Spinal cord (tissue), 10 donors: ENCODE measurements around the gene C12orf43. TPM values are rescaled to one million over a fixed set of nuclear protein-coding genes. Genes with fewer than 3 reads are reported as not detected.

Source experiments
- DNase-seq, 6 donors: peaks; one replicate each; pipeline versions ENCODE4 v3.0.0 to v3.0.0-alpha.2; 2013 to 2015; ENCODE audit warnings: low spot score in 6 of 6, low read depth in 4 of 6
- H3K27ac ChIP-seq: one replicate; pipeline ENCODE4 v1.5.1; 2013; ENCODE audit warnings: low read depth, low read length, control low read depth
- H3K27me3 ChIP-seq: one replicate; pipeline ENCODE4 v1.6.1; 2013; ENCODE audit warnings: low read length; ENCODE audit not compliant: control insufficient read depth, insufficient read depth
- H3K36me3 ChIP-seq: one replicate; pipeline ENCODE4 v1.6.1; 2013; ENCODE audit warnings: low read length; ENCODE audit not compliant: control insufficient read depth, insufficient read depth
- H3K4me1 ChIP-seq: one replicate; pipeline ENCODE4 v1.6.1; 2013; ENCODE audit warnings: low read length; ENCODE audit not compliant: control insufficient read depth, insufficient read depth
- H3K4me3 ChIP-seq: one replicate; pipeline ENCODE4 v1.5.1; 2013; ENCODE audit warnings: low read depth, low read length, control low read depth
- H3K9me3 ChIP-seq: one replicate; pipeline ENCODE4 v1.6.1; 2013; ENCODE audit warnings: low read length; ENCODE audit not compliant: control insufficient read depth, insufficient read depth
- WGBS: methylation state at CpG from one replicate; pipeline ENCODE4 v1.1.5; 2013; ENCODE audit warnings: missing lambda C conversion rate; ENCODE audit not compliant: insufficient coverage; 5-methylcytosine and 5-hydroxymethylcytosine counted together
- polyA plus RNA-seq, 2 donors: library from polyadenylated mRNA; unstranded; fragments of 120-200 nt; gene quantifications; one replicate each; pipeline ENCODE4 v1.2.1, GENCODE V29; 2013; ENCODE audit not compliant: insufficient read length in 2 of 2
- total RNA-seq, 2 donors: library from RNA; depleted of rRNA in 1 of 2; stranded (reverse); fragments of 120-200 nt in 1 of 2; fragments of >200 nt in 1 of 2; gene quantifications; one replicate each; pipeline versions ENCODE4 v1.2.3 to v1.2.4, GENCODE V29; 2013 to 2014
- donor health status: healthy.

The C12orf43 gene
- total and polyA plus RNA-seq, 4 donors = 15.6 to 24.9 (median 22.5) TPM

- Histone ChIP-seq H3K36me3 (peaks cover 2% of the 10 kb centered on the region), H3K4me3 (no peak overlapping the region), H3K27me3 (peaks cover 2% of the 10 kb centered on the region), H3K27ac (no peak overlapping the region), H3K4me1 (peaks cover 3% of the 10 kb centered on the region), H3K9me3 (no peaks in the 10 kb centered on the region)
- 92% methylated on average over 9 of the region's 15 CpGs for WGBS
- no peak for DNase-seq
Observed at GRCh38 chr12:121017966-121018491, 1.7 kb upstream of the C12orf43 start.

GRCh38 chr12:121013715-121014114 is 2.6 kb downstream of the C12orf43 start:
- Histone ChIP-seq H3K9me3 (no peaks in the 10 kb centered on the region), H3K27me3 (no peaks in the 10 kb centered on the region), H3K36me3 (peaks cover 25% of the 10 kb centered on the region), H3K4me3 (no peak overlapping the region), H3K27ac (no peak overlapping the region), H3K4me1 (peaks cover 3% of the 10 kb centered on the region)
- WGBS = 100% methylated on average over 1 of the region's 3 CpGs
- DNase-seq = peak in 1 of 6 donors; percentile 9

GRCh38 chr12:121011820-121012219 is 4.5 kb downstream of the C12orf43 start:
- no peaks in the 10 kb centered on the region for H3K9me3 ChIP-seq
- peaks cover 32% of the 10 kb centered on the region for H3K36me3 ChIP-seq
- no peak overlapping the region for H3K27ac ChIP-seq
- peaks cover 3% of the 10 kb centered on the region for H3K4me1 ChIP-seq
- H3K27me3 ChIP-seq = no peaks in the 10 kb centered on the region
- DNase-seq = no peak
- no peak overlapping the region for H3K4me3 ChIP-seq
- WGBS = 94% methylated on average over 3 of the region's 6 CpGs

GRCh38 chr12:121010860-121011259 is 5.4 kb downstream of the C12orf43 start:
- Histone ChIP-seq H3K27me3 (no peaks in the 10 kb centered on the region), H3K36me3 (peaks cover 39% of the 10 kb centered on the region)
- WGBS = 90% methylated on average over 7 of the region's 8 CpGs

GRCh38 chr12:121009741-121010140 is 6.5 kb downstream of the C12orf43 start:
- H3K27me3 ChIP-seq = no peaks in the 10 kb centered on the region
- no peak overlapping the region for H3K27ac ChIP-seq
- DNase-seq = peak in 4 of 6 donors; percentile 12 to 71 (median 48)
- no peak overlapping the region for H3K4me3 ChIP-seq
- no peaks in the 10 kb centered on the region for H3K4me1 ChIP-seq
- 56% methylated on average over 8 of the region's 10 CpGs for WGBS
- H3K9me3 ChIP-seq = no peaks in the 10 kb centered on the region
- peaks cover 49% of the 10 kb centered on the region for H3K36me3 ChIP-seq

More at GRCh38 chr12:121010860-121011259, 5.4 kb downstream of the C12orf43 start:
- no peak overlapping the region for H3K4me3 ChIP-seq
- H3K4me1 ChIP-seq = peaks cover 3% of the 10 kb centered on the region
- DNase-seq = no peak
- no peaks in the 10 kb centered on the region for H3K9me3 ChIP-seq
- no peak overlapping the region for H3K27ac ChIP-seq

- H3K27me3 ChIP-seq = no peaks in the 10 kb centered on the region
- no peak overlapping the region for H3K27ac ChIP-seq
- no peaks in the 10 kb centered on the region for H3K4me1 ChIP-seq
- H3K4me3 ChIP-seq = no peak overlapping the region
- DNase-seq = no peak
- H3K9me3 ChIP-seq = no peaks in the 10 kb centered on the region
- WGBS = 100% methylated on average over 8 of the region's 8 CpGs
- peaks cover 62% of the 10 kb centered on the region for H3K36me3 ChIP-seq
Observed at GRCh38 chr12:121008347-121009098, 7.8 kb downstream of the C12orf43 start.

- Histone ChIP-seq H3K27ac (no peak overlapping the region), H3K9me3 (no peaks in the 10 kb centered on the region), H3K4me3 (no peak overlapping the region), H3K4me1 (no peaks in the 10 kb centered on the region), H3K36me3 (peaks cover 78% of the 10 kb centered on the region), H3K27me3 (no peaks in the 10 kb centered on the region)
- peak in 1 of 6 donors; percentile 17 for DNase-seq
- WGBS = 46% methylated on average over 6 of the region's 9 CpGs
Observed at GRCh38 chr12:121005346-121005815, 10.9 kb downstream of the C12orf43 start.

GRCh38 chr12:121004253-121004815 is 12.0 kb downstream of the C12orf43 start:
- H3K27ac ChIP-seq = no peak overlapping the region
- no peaks in the 10 kb centered on the region for H3K27me3 ChIP-seq
- WGBS = 96% methylated on average over 12 of the region's 16 CpGs
- no peaks in the 10 kb centered on the region for H3K4me1 ChIP-seq
- no peak for DNase-seq
- peaks cover 73% of the 10 kb centered on the region for H3K36me3 ChIP-seq
- H3K4me3 ChIP-seq = no peak overlapping the region
- H3K9me3 ChIP-seq = no peaks in the 10 kb centered on the region

- no peak overlapping the region for H3K4me3 ChIP-seq
- WGBS = 80% methylated on average over 3 of the region's 4 CpGs
- no peaks in the 10 kb centered on the region for H3K9me3 ChIP-seq
- H3K27me3 ChIP-seq = no peaks in the 10 kb centered on the region
- H3K36me3 ChIP-seq = peaks cover 69% of the 10 kb centered on the region
- no peak for DNase-seq
- H3K4me1 ChIP-seq = no peaks in the 10 kb centered on the region
- H3K27ac ChIP-seq = no peak overlapping the region
Observed at GRCh38 chr12:121003650-121004049, 12.6 kb downstream of the C12orf43 start.
